GM21576 (cell line): ENCODE measurements around the gene PTPRO.

Source experiments
- ATAC-seq: cut with Tn5 transposase; IDR thresholded peaks from one replicate; pipeline ENCODE4 v1.9.1; 2021; ENCODE audit warnings: mild to moderate bottlenecking, moderate library complexity; ENCODE audit not compliant: unreplicated experiment

The PTPRO gene

GRCh38 chr12:15443611-15444010, 121.3 kb downstream of the PTPRO start:
- ATAC-seq: no peak

GRCh38 chr12:15444523-15444922, 122.2 kb downstream of the PTPRO start:
- no peak for ATAC-seq

GRCh38 chr12:15446807-15447206, 124.5 kb downstream of the PTPRO start:
- no peak for ATAC-seq

GRCh38 chr12:15453613-15454012, 131.3 kb downstream of the PTPRO start:
- peak; percentile 69 for ATAC-seq

- ATAC-seq: no peak
These were observed 135.7 kb downstream of the PTPRO start for GRCh38 chr12:15458008-15458407.

DNA sequence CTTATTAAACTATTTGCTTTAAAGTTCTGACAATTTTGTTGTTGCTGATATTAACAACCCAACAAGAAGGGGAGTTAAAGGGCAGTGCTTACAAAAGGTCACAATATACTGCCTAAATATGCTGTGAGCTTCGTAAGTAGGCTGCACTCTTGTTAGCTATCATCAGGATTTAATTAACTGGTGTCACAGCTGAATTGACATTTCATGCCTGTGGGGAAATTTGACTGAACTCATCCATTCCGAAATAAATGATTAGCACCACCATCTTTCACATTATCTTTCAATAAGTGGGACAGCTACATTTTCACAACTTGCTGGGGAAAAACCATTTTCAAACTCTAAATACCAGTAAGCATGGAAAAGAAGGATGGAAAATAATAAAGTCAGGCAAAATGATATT, 146.6 kb downstream of the PTPRO start:
- ATAC-seq: no peak

GRCh38 chr12:15469356-15469755, 147.0 kb downstream of the PTPRO start:
- ATAC-seq: no peak

- no peak for ATAC-seq
These were observed 149.7 kb downstream of the PTPRO start for GRCh38 chr12:15472036-15472435.

DNA sequence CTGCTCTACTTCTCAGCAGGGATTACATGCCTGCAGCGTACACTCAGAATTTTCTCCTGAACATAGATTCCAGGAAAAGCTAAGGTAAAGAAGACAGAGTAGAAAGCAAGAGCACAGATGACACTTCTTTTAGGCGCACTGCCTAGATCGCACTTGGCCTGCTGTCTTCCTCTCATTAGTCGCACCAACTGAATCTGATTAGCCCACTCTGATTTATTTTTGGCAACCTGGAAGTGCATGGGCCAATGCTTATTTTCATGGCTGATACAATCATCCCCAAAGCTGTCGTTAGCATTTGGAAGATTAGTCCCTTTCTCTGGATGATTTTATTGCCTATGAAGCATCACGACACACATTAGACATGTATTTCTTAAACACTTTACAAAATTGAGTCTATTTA, 152.5 kb downstream of the PTPRO start:
- no peak for ATAC-seq

GRCh38 chr12:15477761-15478160, 155.5 kb downstream of the PTPRO start:
- no peak for ATAC-seq

DNA sequence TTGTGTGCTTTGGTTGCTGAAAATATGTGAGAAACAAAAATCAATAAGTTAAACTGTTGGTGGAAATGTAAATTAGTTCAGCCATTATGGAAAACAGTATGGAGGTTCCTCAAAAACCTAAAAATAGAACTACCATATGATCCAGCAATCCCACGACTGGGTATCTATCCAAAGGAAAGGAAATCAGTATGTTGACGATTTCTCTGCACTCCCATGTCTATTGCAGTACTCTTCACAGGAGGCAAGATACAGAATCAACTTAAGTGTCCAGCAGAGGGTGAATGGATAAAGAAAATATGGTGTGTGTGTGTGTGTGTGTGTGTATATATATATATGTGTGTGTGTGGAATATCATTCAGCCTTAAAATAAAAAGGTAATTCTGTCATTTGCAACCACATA, 159.5 kb downstream of the PTPRO start:
- ATAC-seq: no peak

DNA sequence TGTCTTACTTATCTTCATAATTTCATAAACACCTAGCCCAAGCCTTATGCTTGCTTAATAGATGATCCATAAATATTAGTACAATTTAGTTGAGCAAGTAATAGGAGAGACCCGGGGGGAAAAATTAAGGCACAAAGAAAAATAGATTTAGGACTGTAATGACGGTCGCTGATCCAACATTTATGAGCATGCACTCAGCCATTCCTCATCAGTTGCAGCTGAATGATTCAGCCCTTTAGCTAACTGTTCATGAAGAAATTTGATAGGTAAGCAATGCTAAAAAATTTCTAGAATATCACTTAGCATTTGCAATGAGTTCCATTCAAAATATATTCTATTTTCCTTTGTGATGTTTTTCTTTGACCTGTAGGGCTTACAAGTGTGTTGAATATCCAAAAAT, 163.2 kb downstream of the PTPRO start:
- ATAC-seq: no peak

- ATAC-seq: no peak
These were observed 164.6 kb downstream of the PTPRO start for GRCh38 chr12:15486859-15487258.

- no peak for ATAC-seq
These were observed 166.2 kb downstream of the PTPRO start for GRCh38 chr12:15488481-15488880.

DNA sequence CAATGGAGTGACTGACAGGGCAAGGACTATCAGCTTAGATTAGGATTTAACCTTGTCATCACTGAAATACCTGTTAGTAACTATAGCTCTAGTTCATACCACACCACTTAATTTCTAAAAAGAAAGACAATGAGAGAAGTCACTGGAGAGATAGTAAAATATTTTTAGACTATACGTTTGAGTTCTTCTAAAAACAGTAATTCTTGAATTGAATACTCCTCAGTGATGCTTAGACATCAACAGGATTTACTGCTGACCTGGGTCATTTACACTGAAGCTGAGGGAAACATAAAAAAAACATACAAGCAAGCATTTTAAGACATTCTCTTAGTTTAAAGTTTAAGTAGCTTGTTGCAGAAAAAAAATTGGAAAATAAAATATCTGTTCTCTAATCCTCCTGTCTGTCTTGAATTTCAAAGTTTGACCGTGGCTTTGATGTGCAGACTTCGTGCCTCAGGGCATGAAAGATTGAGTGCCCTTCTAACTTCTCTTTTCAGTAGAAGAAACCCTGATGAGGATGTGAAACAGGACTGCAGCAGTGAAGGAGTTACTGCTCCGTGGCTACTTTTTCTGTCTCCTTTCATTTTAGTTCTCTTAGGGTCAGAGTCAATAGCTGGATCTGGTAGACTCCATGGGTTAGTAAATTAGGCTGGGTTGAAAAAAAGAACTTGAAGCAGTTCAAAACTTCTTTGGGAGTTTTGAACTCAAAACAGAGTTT, 172.2 kb downstream of the PTPRO start:
- peak; percentile 95 for ATAC-seq

DNA sequence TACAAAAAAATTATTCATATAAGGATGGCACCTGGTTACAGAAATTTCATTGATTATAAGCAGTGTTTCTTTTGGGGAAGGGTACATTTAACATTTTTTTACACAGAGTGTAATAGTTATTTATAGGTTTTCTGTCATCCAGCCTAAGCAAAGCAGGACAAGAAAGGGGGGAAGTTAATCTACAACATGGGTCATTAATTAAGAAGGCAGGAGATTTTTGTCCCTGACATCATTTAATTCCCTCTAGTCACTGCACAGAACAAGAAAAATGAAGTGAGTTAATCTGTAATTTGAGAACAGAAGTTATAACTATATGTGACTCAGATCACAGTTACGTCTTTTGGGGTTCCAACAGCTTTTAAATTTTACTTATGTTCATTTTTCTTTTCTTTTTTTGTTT, 173.4 kb downstream of the PTPRO start:
- no peak for ATAC-seq

DNA sequence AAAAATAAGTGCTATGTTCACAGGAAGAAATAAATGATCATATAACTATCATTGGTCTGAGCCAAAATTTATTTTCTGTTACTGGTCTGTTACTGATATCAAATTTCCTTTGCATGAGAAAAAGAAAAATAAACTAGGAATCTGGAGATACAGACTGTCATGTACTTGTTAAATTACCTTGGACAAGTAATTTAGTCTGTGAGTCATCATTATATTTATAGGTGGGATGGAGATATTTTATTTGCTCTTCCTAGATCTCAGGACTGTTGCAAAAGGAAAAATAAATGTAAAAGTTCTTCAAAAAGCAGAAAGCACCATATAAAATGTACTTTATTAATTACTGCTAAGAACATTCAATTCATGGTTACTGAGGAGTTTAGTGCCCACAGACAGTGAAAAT, 174.4 kb downstream of the PTPRO start:
- ATAC-seq: no peak

- ATAC-seq: no peak
These were observed 175.5 kb downstream of the PTPRO start for GRCh38 chr12:15497671-15498292.

GRCh38 chr12:15502211-15502610, 179.9 kb downstream of the PTPRO start:
- ATAC-seq: no peak

DNA sequence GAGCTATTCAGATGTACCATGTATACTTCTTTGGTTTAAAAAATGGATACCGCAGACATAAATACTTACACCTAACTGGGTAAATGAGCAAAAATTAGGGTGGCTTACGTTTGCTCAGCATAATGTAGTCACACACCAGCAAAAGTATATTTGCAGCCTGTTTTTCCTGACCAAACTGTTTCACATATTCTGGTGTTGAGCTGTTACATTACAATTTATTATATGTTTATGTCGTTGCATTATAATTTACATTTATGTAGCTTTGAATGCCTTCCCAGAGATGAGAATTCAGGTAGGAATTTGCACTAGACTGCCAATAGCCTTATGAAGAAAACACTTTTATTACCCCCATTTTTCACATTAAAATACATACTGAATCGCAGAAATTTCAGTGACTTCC, 183.3 kb downstream of the PTPRO start:
- no peak for ATAC-seq

DNA sequence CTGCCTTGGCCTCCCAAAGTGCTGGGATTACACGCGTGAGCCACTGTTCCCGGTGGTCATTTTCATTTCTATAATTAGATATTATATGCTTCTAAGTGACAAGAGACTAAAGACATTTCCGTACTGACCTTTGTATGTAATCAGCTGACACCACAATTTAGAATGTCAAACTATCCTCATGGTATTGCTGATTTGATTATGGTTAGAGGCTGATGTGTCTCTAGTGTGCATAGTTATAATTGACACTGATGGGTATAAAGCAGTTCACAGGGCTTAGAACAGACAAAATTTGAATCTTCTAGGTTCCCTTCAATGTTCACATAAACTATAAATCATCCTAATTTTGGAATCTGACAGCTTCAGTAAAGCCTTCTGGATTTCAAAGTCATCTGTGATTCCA, 192.7 kb downstream of the PTPRO start:
- no peak for ATAC-seq

- no peak for ATAC-seq
These were observed 197.8 kb downstream of the PTPRO start for GRCh38 chr12:15520083-15520482.

GRCh38 chr12:15520844-15521243, 198.5 kb downstream of the PTPRO start:
- no peak for ATAC-seq
